GM12891 (cell line): ENCODE results near the gene SMTNL1.

Source experiments
- POLR2A ChIP-seq: IDR thresholded peaks from 2 replicates; pipeline ENCODE4 v1.6.1; 2011; ENCODE audit warnings: low read depth, low read length, control low read depth
- POLR2AphosphoS5 ChIP-seq: IDR thresholded peaks from 2 replicates; pipeline ENCODE4 v1.6.1; 2011; ENCODE audit warnings: low read depth, low read length, control low read depth
- TAF1 ChIP-seq: IDR thresholded peaks from 2 replicates; pipeline ENCODE4 v1.6.1; 2011; ENCODE audit warnings: low read depth, low read length, control low read depth

GRCh38 chr11:57500515-57500914 lies 36.9 kb upstream of the SMTNL1 start:
- no peak for TF ChIP-seq POLR2A
- TF ChIP-seq POLR2AphosphoS5: no peak
- no peak for TF ChIP-seq TAF1
